Lung (tissue), 12 donors: Measurements from ENCODE around the gene PTK6. TPM values are rescaled to one million over a fixed set of nuclear protein-coding genes. Genes with fewer than 3 reads are reported as not detected.
A peak's percentile ranks its signal among the peaks of the same experiment; 100 is the strongest.
"Not testable (repeated sequence)": the region's sequence is repeated elsewhere in the genome, so short reads cannot be mapped to it uniquely, and the experiment has no call there.

Experiments used
- ATAC-seq: fragments of 200-7000 bp; cut with Tn5 transposase; one replicate; pipeline ENCODE4 v1.9.1; 2020; ENCODE audit warnings: moderate number of reproducible peaks; ENCODE audit not compliant: insufficient read depth, low FRiP score
- DNase-seq, 3 donors: peaks; one replicate each; pipeline ENCODE4 v3.0.0-alpha.2; 2013 to 2017
- H3K27ac ChIP-seq, 2 donors: one replicate each; pipeline ENCODE4 v1.5.1; 2013; ENCODE audit warnings: mild to moderate bottlenecking in 2 of 2, moderate library complexity in 2 of 2, control low read depth in 1 of 2, inconsistent platforms in 1 of 2, low read depth in 1 of 2, low read length in 1 of 2
- H3K27me3 ChIP-seq, 3 donors: one replicate each; pipeline ENCODE4 v1.5.1; 2013; ENCODE audit warnings: low read length in 2 of 3; ENCODE audit not compliant: control insufficient read depth in 3 of 3, insufficient read depth in 3 of 3
- H3K36me3 ChIP-seq, 4 donors: one replicate each; pipeline ENCODE4 v1.5.1; 2013; ENCODE audit warnings: low read length in 4 of 4, mild to moderate bottlenecking in 1 of 4, moderate library complexity in 1 of 4; ENCODE audit not compliant: control insufficient read depth in 4 of 4, insufficient read depth in 4 of 4
- H3K4me1 ChIP-seq, 5 donors: one replicate each; pipeline ENCODE4 v1.5.1; 2013; ENCODE audit warnings: low read length in 5 of 5, mild to moderate bottlenecking in 2 of 5, moderate library complexity in 1 of 5; ENCODE audit not compliant: control insufficient read depth in 5 of 5, insufficient read depth in 5 of 5
- H3K4me3 ChIP-seq: one replicate; pipeline ENCODE4 v1.5.1; 2013; ENCODE audit warnings: mild to moderate bottlenecking, control low read depth, moderate library complexity
- H3K9ac ChIP-seq, 2 donors: one replicate each; pipeline ENCODE4 v1.5.1; 2013; ENCODE audit warnings: low read length in 2 of 2, control low read depth in 1 of 2; ENCODE audit not compliant: insufficient read depth in 1 of 2
- H3K9me3 ChIP-seq, 4 donors: one replicate each; pipeline ENCODE4 v1.5.1; 2013; ENCODE audit warnings: low read length in 3 of 4, mild to moderate bottlenecking in 1 of 4, moderate library complexity in 1 of 4; ENCODE audit not compliant: control insufficient read depth in 4 of 4, insufficient read depth in 3 of 4
- WGBS, 2 donors: extraction: QIAGEN DNeasy Blood & Tissue Kit; methylation state at CpG; one replicate each; pipeline ENCODE4 v1.1.7; 2013; 5-methylcytosine and 5-hydroxymethylcytosine counted together
- polyA plus RNA-seq, 2 donors: library from polyadenylated mRNA; stranded (reverse); fragments of 200-250 nt; gene quantifications; one replicate each; pipeline ENCODE4 v1.2.1, GENCODE V29; 2013
- total RNA-seq, 2 donors: library from RNA; depleted of rRNA in 1 of 2; stranded (reverse); fragments of >200 nt in 1 of 2; gene quantifications; one replicate each; pipeline ENCODE4 v1.2.1, GENCODE V29; 2014 to 2021
- TF ChIP-seq, protein P1 (sequence below): IDR thresholded peaks from 2 replicates; pipeline ENCODE4 v1.5.1; 2012; ENCODE audit warnings: mild to moderate bottlenecking; ENCODE audit errors: control extremely low read depth, extremely low read depth
- donor health status: control.
- donor health status: control.
- donor health status: Bipolar disorder and iron deficiency.
- donor health status: healthy.
- donor health status: DM: yes; HTN: yes; CAD: no.

PTK6 gene
- total and polyA plus RNA-seq, 4 donors = 0.34 to 5.1 (median 3.7) TPM

- peaks cover 0 to 17% (median 0%) of the 10 kb centered on the region in 5 donors for H3K4me1 ChIP-seq
- TF ChIP-seq, protein P1, sequence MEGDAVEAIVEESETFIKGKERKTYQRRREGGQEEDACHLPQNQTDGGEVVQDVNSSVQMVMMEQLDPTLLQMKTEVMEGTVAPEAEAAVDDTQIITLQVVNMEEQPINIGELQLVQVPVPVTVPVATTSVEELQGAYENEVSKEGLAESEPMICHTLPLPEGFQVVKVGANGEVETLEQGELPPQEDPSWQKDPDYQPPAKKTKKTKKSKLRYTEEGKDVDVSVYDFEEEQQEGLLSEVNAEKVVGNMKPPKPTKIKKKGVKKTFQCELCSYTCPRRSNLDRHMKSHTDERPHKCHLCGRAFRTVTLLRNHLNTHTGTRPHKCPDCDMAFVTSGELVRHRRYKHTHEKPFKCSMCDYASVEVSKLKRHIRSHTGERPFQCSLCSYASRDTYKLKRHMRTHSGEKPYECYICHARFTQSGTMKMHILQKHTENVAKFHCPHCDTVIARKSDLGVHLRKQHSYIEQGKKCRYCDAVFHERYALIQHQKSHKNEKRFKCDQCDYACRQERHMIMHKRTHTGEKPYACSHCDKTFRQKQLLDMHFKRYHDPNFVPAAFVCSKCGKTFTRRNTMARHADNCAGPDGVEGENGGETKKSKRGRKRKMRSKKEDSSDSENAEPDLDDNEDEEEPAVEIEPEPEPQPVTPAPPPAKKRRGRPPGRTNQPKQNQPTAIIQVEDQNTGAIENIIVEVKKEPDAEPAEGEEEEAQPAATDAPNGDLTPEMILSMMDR = no peak
- peaks cover 0 to under 1% (median 0%) of the 10 kb centered on the region in 3 donors for H3K27me3 ChIP-seq
- peak overlapping the region; percentile 69 to 73 for H3K9ac ChIP-seq
- H3K36me3 ChIP-seq = peaks cover 0 to 14% (median 0%) of the 10 kb centered on the region in 4 donors
- ATAC-seq (no peak), DNase-seq (no peak)
- 87 to 90% methylated on average over 33 to 34 of the region's 34 CpGs for WGBS, 2 donors
- peak overlapping the region; percentile 77 for H3K4me3 ChIP-seq
- H3K9me3 ChIP-seq = no peaks in the 10 kb centered on the region
- H3K27ac ChIP-seq = peak overlapping the region; percentile 63 to 86
Observed at GRCh38 chr20:63572788-63573646, 35.8 kb upstream of the PTK6 start.

- no peak for ATAC-seq
- 91 to 96% methylated on average over 46 to 48 of the region's 48 CpGs for WGBS, 2 donors
- Histone ChIP-seq H3K27ac (no peak overlapping the region), H3K4me1 (peaks cover 0 to 17% (median 0%) of the 10 kb centered on the region in 5 donors), H3K4me3 (no peak overlapping the region), H3K9me3 (no peaks in the 10 kb centered on the region), H3K27me3 (no peaks in the 10 kb centered on the region), H3K36me3 (peaks cover 0 to 15% (median 0%) of the 10 kb centered on the region in 4 donors), H3K9ac (no peak overlapping the region)
- DNase-seq = no peak
- TF ChIP-seq, protein P1 = no peak
Observed at GRCh38 chr20:63572071-63572787, 35.1 kb upstream of the PTK6 start.

DNA sequence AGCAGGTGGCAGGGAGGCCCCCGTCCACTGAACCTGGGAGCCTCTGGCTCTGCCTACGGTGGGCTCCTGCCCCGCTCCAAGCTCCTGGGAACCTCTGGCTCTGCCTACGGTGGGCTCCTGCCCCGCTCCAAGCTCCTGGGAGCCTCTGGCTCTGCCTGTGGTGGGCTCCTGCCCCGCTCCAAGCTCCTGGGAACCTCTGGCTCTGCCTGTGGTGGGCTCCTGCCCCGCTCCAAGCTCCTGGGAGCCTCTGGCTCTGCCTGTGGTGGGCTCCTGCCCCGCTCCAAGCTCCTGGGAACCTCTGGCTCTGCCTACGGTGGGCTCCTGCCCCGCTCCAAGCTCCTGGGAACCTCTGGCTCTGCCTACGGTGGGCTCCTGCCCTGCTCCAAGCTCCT lies 33.9 kb upstream of the PTK6 start:
- not testable (repeated sequence) for H3K9ac ChIP-seq, ATAC-seq, H3K4me3 ChIP-seq, H3K27me3 ChIP-seq, DNase-seq, H3K9me3 ChIP-seq, H3K27ac ChIP-seq
- whole genome bisulfite sequencing, 2 donors = 59 to 90% methylated on average over 3 to 7 of the region's 11 CpGs
- H3K36me3 ChIP-seq = peaks cover 0 to 26% (median 0%) of the 10 kb centered on the region in 4 donors
- H3K4me1 ChIP-seq = peaks cover 0 to 17% (median 0%) of the 10 kb centered on the region in 5 donors
